ENCODE measurements around the gene ATP5PB. TPM values are rescaled to one million over a fixed set of nuclear protein-coding genes. Genes with fewer than 3 reads are reported as not detected.

The ATP5PB gene, protein sequence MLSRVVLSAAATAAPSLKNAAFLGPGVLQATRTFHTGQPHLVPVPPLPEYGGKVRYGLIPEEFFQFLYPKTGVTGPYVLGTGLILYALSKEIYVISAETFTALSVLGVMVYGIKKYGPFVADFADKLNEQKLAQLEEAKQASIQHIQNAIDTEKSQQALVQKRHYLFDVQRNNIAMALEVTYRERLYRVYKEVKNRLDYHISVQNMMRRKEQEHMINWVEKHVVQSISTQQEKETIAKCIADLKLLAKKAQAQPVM
- polyA plus RNA-seq (ENCODE audit: insufficient read length): 280 TPM

DNA sequence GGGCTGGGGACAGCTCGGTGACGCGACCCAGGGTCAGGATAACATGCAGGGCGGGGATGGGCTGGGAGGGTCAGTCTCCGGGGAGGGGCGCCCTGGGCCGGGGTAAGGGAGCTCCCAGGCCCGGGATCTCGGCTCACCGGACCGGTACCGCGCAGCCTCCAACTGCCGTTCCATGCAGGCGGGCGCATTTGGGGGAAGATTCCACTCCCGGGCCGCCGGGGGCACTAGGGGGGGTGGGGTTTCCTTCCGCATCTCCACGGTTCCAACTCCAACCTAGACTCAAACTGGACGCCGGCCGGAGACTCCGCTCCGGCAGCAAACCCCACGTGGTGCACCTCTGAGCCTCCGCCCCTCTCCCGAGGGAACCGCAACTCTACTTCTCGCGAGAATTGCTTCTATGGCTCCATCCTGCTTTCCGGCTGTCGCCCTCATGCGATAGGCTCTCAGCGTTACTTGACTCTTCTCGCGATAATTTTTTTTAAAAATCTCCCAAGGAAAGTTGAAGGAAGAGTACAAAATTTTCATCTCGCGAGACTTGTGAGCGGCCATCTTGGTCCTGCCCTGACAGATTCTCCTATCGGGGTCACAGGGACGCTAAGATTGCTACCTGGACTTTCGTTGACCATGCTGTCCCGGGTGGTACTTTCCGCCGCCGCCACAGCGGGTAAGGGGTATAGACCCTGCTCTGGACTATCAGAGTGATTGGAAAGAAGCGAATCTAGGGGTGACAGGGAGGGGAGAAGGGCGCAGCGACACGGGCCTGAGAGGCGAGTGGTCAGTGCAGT lies at the start of gene ATP5PB, which contains the start of gene WDR77:
TSS of gene ATP5PB (plus strand) at position 547 of the 785 bp plus-strand sequence. CDS start at position 625, 78 bp downstream.
TSS of gene WDR77 (minus strand) at position 339 of the 785 bp plus-strand sequence. CDS start at position 252, 87 bp downstream.
- peak; percentile 99 for DNase-seq (ENCODE audit: low read depth)

DNA sequence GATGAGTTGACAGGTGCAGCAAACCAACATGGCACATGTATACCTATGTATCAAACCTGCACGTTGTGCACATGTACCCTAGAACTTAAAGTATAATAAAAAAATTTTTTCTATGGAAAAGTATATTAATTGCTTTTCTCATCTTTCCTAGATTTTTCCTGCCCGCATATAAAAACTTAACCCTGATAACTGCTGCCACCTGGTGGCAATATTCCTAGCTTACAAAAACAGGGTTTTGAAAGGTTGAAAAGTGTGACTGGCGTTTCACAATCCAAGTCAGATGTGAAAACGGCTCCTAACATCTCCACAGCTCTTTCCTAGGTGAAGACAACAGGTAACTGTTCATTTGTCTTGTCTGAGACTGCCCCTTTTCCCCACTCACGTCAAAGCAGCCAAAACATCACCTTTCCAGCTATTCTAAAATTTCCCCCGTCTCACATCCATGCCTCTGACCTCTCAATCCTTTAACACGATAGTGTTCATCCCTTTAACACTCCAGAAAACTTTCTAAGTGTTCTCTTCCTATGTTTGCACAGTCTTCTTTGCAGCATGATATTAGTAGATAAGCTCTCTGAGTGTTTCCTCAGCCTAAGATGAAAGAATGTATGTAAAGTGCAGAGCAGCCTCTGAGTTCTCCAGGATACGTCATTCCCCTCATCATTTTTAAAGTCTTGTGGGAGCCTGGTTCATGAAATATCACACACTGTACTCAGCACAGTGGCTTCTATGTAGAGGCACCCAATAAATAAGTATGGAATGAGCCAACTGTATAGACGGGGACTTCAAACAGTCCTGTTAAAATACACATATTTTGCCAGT lies 49.3 kb upstream of the ATP5PB start:
- DNase-seq (ENCODE audit: low read depth): peak; percentile 5

DNA sequence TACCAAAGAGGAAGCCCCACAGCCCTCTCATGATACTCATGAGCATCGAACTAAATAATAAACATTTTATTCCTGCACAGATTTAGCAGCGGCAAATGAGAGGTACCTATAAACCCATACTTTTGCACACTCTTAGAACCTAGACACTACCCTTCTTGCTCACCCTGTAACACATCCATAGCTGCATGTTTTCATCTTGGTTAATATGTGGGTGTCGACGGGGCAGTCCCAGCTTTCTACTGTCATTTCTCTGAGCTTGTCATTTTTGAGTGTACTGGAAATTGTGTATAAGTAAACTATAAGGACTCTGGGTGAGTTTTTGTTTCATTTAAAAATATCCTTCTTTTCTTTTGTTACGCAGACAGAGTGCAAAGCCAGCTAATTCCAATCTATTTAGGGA lies 47.2 kb upstream of the ATP5PB start:
- no peak for DNase-seq (ENCODE audit: low read depth)

DNA sequence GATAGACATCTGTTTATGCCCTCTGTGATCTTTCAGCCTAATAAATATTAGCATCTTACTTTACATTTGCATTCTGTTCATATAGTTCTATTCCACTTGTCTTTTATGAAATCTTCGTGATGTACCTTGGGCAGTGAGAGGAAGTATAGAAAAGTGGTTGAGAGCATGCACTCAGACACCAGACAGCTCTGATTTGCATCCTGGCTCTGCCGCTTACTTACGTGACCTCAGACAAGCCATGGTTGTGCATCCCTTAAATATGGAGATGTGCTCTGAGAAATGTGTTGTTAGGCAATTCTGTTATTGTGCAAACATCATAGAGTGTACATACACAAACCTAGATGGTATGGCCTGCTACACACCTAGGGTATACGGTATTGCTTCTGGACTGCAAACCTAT lies 44.7 kb upstream of the ATP5PB start:
- DNase-seq (ENCODE audit: low read depth): no peak

DNA sequence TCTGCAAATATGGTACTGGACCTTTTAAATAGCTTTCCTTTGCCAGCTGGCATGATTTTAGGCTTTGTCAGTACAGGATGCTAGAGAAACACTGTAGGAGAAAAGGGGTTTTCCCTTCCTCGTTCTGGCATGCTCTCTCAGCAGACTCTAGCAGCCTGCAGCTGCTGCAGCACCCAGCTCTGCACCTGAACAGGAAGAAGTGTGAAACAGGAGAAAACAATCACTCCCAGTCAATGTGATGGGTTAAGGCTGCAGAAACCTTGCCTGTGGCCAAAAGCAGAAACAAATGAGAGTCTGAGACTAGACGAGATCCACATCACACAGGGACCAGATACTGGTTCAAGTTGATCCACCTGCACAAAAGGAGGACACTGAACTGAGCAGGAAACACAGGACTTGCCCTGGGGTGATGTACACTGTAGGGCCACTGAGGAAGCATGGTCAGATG lies 42.9 kb upstream of the ATP5PB start:
- peak; percentile 24 for DNase-seq (ENCODE audit: low read depth)

DNA sequence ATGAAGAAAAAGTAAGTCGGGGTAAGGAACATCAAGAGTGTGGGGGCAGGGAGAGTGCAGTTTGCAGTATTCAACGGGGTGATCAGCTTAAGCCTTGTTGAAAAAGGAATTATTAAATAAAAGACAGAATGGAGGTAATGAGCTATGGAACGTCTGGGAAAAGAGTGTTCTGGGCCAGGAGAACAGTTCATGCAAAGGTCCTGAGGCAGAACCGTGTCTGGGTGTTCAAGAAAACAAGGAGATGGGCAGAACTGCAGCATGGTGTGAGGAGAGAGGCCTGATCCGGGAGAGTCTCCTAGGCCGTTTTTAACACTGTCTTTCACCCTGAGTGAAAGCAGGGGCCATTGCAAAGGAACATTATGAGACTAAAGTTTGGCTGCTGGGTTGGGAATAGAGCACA lies 42.0 kb upstream of the ATP5PB start:
- no peak for DNase-seq (ENCODE audit: low read depth)

DNA sequence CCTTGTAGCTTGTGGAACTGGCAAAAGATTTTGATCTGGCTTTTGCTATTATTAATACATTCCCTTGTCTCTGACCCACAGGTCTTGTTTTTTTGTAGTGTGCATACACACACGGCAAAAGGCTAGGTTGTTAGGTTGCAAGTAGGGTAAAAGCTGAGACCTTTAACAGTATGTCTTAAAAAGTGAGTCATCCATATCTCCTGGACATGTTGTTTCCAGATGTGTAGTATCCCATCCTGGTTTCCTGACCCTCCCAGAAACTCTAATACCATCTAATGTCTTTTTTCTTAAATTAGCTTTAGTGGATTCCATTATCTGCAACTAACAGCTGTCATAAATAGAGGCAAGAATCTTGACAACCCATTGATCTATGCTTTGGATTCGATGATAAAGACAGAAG lies 36.4 kb upstream of the ATP5PB start:
- DNase-seq (ENCODE audit: low read depth): no peak

DNA sequence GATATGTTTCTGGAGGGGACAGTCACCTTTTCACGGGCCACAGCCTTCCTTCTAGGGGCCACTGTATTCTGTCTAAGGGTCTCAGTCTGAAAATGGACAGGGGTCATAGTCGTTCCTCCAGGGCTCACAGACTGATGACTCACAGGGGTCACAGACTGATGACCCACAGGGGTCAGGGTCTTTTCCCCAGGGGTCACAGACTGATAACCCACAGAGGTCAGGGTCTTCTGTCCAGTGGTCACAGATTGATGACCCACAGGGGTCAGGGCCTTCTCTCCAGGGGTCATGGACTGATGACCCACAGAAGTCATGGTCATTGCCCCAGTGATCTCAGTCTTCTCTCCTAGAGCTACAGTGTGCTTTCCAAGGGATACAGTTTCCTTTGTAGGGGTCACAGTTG lies 34.5 kb upstream of the ATP5PB start:
- DNase-seq (ENCODE audit: low read depth): no peak

DNA sequence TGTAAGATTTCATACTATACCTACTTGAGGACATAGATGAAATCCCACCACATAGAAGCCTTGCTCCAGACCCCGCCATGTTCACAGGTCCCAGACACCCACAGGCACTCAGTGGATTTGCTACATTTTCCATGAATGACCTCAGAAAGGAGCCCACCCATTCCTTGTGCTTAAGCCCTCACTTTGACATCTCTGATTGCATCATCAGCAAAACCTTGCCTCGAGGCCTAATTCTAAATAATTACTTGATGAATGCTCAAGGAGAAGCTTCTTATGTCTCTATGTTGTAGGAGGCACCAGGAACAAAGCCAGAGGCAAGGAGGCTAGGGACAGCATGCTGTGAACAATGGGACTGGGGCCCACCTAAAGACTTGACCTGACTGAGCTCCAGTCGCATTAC lies 33.8 kb upstream of the ATP5PB start:
- DNase-seq (ENCODE audit: low read depth): no peak

DNA sequence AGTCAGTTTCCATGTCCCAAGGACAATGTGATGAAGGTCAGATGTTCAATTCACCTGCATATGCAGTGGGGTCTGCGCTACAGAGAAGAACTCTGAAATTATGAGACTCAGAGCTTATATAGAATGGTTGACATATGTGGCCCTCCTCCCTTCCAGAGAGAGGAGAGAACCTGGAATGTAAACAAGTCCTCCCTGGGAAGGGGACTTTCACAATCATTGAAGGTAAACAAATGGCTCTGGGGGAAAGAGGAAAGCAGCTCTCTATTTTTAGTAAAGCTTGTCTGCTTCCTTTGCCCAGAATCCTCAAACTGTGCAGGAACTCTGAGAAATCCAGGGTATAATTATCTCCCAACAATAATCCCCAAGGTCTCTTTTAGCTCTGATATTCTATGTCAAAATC lies 31.5 kb upstream of the ATP5PB start:
- no peak for DNase-seq (ENCODE audit: low read depth)

DNA sequence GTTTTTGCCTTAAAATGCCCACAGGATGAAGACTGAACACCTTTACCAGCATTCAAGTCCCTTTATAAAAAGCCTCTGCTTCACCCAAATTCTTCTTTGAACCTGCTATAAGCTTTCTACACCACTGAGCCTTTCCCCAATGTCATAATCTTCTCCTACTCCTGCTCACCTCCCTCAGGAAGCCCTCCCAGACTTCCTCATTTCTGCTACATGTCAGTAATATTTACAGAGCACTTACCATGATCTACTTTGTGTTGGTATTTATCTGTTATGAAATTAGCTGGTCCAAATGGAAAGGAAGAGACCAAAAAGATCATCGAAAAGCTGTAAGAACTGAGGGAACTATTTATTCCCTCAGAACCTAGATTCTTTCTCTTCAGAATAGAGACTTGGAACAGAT lies 30.2 kb upstream of the ATP5PB start:
- DNase-seq (ENCODE audit: low read depth): no peak

DNA sequence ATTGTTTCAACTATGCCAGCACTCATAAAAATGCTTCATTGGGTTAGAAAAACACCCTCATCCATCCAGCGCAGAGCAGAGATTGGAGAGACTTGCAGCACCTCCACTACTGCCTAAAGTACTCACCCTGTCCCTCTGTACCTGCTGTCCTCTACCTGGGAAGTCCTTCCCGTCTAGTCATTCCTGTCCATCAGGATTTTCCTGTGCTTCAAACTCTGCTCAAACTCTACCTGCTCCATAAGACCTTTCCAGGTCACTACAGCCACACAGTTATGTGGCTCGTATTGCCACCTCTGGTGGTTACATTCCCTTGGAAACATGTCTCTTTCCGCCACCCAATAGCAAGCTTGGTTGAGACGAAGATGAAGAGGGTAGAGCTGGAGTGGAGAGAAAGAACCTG lies 28.9 kb upstream of the ATP5PB start:
- DNase-seq (ENCODE audit: low read depth): no peak

DNA sequence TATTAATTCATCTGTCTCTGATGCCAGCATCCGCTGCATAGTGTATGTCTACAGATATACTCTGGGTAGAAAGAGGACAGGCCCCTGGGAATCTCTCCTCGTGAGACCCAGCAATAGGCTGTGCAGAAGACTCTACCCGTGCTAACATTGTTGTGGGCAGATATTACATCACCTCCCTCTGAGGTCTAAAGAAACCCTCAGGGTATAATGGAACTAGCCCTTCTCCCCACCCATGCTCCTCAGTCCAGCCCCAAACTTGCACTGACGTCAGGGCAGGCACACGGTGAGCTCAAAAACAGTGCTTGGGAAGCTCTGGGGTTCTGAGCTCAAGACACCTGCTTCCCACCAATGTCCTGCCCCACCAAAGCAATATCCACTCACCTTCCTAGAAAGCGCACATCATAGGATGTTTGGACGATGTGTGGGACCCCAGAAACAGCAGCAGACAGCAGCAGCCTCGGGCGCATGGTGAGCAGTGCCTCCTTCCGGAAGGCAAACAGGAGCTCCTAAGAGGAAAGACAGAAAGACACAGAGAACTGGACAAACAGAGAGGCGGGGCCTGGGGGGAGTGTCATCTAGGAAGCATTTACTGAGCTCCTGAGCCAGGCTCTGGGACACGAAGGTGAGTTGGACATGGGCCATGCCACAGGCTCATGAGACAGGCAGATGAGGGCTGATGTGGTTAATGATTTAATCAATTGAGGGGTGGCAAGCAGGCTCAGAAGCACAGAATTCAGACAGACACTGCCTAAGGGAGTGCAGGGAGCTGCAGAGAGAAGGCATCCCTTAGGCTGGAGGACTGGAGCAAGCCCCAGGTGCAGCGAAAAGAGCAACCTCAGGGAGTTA lies 26.5 kb upstream of the ATP5PB start:
- DNase-seq (ENCODE audit: low read depth): no peak

DNA sequence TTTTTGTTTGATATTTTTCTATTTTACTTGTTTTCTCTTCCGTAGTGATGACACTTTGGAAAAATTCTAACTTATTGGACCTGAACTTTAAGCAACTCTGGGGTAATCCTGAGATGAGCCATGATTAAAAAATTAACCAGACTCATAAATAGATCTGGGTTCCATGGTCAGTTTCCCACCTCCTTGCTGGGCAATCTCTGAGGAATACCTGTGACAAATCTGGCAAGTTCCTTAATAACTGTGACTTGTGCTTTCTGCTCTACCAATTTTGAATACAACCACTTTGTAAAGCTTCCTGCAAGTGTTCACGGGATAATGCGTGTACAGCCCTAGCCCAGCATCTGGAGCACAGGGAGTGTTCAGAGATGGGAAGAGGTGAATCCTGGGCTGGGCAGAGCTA lies 25.0 kb upstream of the ATP5PB start:
- no peak for DNase-seq (ENCODE audit: low read depth)

DNA sequence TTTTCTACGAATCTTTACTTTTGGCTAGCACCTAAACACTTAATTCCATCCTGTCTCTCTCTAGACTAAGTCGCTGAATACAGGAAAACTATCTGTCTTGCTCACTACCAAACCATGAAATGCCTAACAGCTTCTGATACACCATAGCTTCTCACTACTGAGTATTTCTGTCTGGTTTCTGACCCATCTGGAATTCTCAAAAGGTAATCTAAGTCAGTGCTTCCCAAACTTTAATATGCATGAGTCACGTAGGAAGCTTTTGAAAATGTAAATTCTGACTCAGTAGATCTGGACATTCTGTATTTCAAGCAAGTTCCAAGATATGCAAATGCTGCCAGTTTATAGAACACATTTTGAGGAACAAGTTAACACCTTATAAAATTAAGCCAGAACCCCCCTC lies 12.5 kb upstream of the ATP5PB start:
- no peak for DNase-seq (ENCODE audit: low read depth)

DNA sequence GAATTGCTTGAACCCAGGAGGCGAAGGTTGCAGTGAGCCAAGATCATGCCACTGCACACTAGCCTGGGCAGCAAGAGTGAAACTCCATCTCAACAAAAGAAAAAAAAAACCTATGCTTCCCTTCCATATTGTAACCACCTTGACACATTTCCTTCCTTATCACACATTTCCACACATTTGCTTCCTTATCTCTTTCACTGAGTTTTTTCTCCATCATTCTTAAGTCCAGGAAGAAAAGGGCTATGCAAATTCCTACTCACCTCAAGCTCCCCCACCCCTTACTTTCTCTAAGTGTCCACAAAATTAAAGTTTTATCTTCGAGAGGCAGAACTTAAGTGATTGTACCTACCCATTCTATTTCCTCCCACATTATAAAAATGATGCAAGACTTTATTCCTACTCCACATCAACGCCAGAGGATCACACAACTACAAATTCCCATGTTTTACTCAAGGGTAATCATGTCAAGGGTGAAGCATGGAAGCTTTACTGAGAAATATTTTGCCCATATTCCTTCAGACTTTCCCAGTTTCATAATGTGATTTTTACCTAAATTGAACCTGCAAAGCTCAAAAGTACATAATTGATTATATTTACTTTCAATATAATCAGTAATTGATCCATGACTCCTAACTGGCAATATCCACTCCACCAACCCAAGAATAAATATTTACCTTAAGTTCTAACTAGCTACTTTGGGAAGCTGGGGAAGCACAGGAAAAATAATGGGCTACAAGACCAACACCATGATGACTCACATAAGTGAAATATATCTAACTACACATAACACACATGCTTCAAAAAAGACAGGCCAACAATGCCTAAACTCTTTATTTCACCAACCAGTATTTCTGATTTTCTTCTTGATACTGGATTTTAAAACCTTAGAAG lies 9.6 kb upstream of the ATP5PB start:
- no peak for DNase-seq (ENCODE audit: low read depth)

DNA sequence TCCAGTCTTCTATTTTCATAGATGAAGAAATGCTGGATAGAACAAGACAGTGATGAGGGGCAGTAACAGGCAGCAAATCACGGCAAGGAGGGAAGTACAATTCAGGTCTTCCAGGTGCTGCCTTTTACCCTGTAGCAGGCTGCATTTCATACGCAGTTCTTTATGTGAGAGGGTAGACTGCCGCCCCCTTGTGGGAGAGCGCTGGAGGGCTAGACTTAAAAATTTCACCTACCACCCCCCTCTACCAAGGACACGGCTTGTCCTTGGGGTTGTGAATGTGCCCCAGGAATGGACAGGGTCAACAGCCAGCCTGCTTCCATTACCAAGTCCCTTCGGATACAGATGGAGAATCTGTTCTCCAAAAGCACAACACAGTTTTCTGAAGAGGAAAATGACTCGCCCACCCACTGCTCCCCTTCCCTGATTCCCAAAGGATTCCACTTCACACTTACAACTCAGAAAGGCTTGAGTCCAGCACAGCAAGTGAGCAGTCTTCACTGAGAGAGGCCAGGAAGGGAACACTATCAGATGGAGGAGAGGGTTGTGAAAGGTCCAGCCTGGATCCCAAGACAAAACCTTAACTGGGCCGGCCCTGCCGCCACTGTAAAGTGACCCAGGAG lies 7.6 kb upstream of the ATP5PB start:
- DNase-seq (ENCODE audit: low read depth): no peak

DNA sequence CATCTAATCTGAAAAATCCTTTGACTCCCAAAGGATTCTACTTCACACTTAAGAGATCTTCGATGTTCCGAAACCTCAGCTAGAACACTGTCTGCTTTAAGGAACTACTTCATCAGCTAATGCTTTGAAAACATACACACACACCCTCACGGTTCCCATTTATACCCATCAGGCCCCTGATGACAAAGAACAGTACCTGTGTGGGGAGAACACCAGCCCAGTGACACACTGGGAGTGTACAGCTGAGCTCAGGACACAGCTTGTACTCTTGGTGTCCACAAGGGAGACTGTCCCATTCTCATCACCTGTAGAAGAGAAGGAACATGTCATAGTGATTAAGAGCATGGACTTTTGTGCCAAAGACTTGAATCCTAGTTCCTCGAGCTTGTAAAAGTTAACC lies 6.8 kb upstream of the ATP5PB start:
- no peak for DNase-seq (ENCODE audit: low read depth)

DNA sequence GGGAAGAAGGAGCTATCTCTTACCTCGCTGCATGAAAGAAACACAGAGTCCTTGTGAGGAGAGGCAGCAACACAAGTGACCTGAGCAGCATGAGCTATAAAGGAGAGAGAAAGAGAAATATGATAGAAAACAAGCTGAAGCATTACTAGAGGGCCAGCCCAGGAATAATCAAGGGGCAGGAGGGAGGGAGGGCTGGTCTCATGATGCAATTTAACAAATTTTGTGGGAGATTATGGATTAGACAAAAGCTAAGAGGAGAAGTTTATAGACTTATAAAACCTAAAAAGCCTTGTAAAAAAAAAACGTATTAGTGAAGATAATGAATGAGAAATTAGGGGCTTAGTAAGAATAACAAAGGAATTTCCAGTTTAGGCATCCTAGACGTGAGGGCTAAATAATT lies 5.2 kb upstream of the ATP5PB start:
- no peak for DNase-seq (ENCODE audit: low read depth)

DNA sequence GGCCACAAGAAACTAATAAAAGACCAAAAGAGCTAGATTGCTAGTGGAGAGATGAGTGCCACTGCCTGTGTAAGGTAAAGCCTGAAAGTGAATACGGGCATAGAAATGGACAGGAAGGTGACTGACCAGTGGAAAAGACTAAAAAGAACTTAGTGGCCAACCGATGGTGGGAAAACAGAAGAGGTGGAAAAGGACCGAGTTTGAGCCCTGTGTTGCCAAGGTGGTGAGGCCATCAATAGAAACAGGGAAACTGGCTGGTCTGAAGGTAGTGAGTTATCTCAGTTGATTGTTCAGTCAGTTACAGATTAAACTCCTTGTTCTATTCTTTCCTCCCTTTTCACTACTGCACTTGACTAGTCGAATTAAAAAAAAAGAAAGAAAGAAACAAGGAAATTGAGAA lies 2.7 kb upstream of the ATP5PB start:
- no peak for DNase-seq (ENCODE audit: low read depth)

Measured in forelimb muscle (tissue), 1 donor.